ENCODE data around the gene R3HCC1L.
"Not testable (repeated sequence)": the region's sequence is repeated elsewhere in the genome, so short reads cannot be mapped to it uniquely, and the experiment has no call there.

R3HCC1L gene

GRCh38 chr10:98213740-98214139, 79.3 kb downstream of the R3HCC1L start:
- Histone ChIP-seq H3K4me3 (ENCODE audit: low read length) (no peak overlapping the region), H3K27me3 (ENCODE audit: control insufficient read depth, insufficient read depth, low read length) (no peaks in the 10 kb centered on the region), H3K9ac (ENCODE audit: low read depth, low read length) (no peak overlapping the region), H3K4me1 (ENCODE audit: control insufficient read depth, insufficient read depth, low read length) (no peaks in the 10 kb centered on the region), H3K9me3 (replicated peaks; ENCODE audit: low read length) (no peaks in the 10 kb centered on the region), H3K4me2 (ENCODE audit: low read length) (no peak overlapping the region), H3K36me3 (ENCODE audit: insufficient read depth, low read length) (peaks cover 10% of the 10 kb centered on the region)

- no peaks in the 10 kb centered on the region for H3K4me1 ChIP-seq (ENCODE audit: control insufficient read depth, insufficient read depth, low read length)
- no peaks in the 10 kb centered on the region for H3K36me3 ChIP-seq (ENCODE audit: insufficient read depth, low read length)
- no peak overlapping the region for H3K4me3 ChIP-seq (ENCODE audit: low read length)
- no peaks in the 10 kb centered on the region for H3K27me3 ChIP-seq (ENCODE audit: control insufficient read depth, insufficient read depth, low read length)
- H3K4me2 ChIP-seq (ENCODE audit: low read length), result no peak overlapping the region
- no peaks in the 10 kb centered on the region for H3K9me3 ChIP-seq (replicated peaks; ENCODE audit: low read length)
- no peak overlapping the region for H3K9ac ChIP-seq (ENCODE audit: low read depth, low read length)
Observed at GRCh38 chr10:98215373-98215772, 80.9 kb downstream of the R3HCC1L start.

GRCh38 chr10:98217801-98218200, 83.3 kb downstream of the R3HCC1L start:
- H3K4me3 ChIP-seq (ENCODE audit: low read length), result no peak overlapping the region
- H3K36me3 ChIP-seq (ENCODE audit: insufficient read depth, low read length), result no peaks in the 10 kb centered on the region
- no peaks in the 10 kb centered on the region for H3K27me3 ChIP-seq (ENCODE audit: control insufficient read depth, insufficient read depth, low read length)
- H3K4me1 ChIP-seq (ENCODE audit: control insufficient read depth, insufficient read depth, low read length), result no peaks in the 10 kb centered on the region
- H3K9me3 ChIP-seq (replicated peaks; ENCODE audit: low read length), result no peaks in the 10 kb centered on the region
- no peak overlapping the region for H3K9ac ChIP-seq (ENCODE audit: low read depth, low read length)
- H3K4me2 ChIP-seq (ENCODE audit: low read length), result no peak overlapping the region

- Histone ChIP-seq H3K4me2 (ENCODE audit: low read length) (peak overlapping the region; percentile 11), H3K9ac (ENCODE audit: low read depth, low read length) (no peak overlapping the region), H3K4me1 (ENCODE audit: control insufficient read depth, insufficient read depth, low read length) (peaks cover 20% of the 10 kb centered on the region), H3K36me3 (ENCODE audit: insufficient read depth, low read length) (peaks cover 3% of the 10 kb centered on the region), H3K27me3 (ENCODE audit: control insufficient read depth, insufficient read depth, low read length) (no peaks in the 10 kb centered on the region), H3K9me3 (replicated peaks; ENCODE audit: low read length) (no peaks in the 10 kb centered on the region), H3K4me3 (ENCODE audit: low read length) (no peak overlapping the region)
Observed at GRCh38 chr10:98223874-98224273, 89.4 kb downstream of the R3HCC1L start.

GRCh38 chr10:98224509-98224908, 90.1 kb downstream of the R3HCC1L start:
- Histone ChIP-seq H3K27me3 (ENCODE audit: control insufficient read depth, insufficient read depth, low read length) (no peaks in the 10 kb centered on the region), H3K9me3 (replicated peaks; ENCODE audit: low read length) (no peaks in the 10 kb centered on the region), H3K4me1 (ENCODE audit: control insufficient read depth, insufficient read depth, low read length) (peaks cover 20% of the 10 kb centered on the region), H3K4me2 (ENCODE audit: low read length) (peak overlapping the region; percentile 11), H3K36me3 (ENCODE audit: insufficient read depth, low read length) (peaks cover 3% of the 10 kb centered on the region), H3K4me3 (ENCODE audit: low read length) (no peak overlapping the region), H3K9ac (ENCODE audit: low read depth, low read length) (no peak overlapping the region)

- Histone ChIP-seq H3K4me2 (ENCODE audit: low read length) (no peak overlapping the region), H3K9me3 (replicated peaks; ENCODE audit: low read length) (no peaks in the 10 kb centered on the region), H3K27me3 (ENCODE audit: control insufficient read depth, insufficient read depth, low read length) (no peaks in the 10 kb centered on the region), H3K9ac (ENCODE audit: low read depth, low read length) (no peak overlapping the region), H3K4me1 (ENCODE audit: control insufficient read depth, insufficient read depth, low read length) (peaks cover 20% of the 10 kb centered on the region), H3K36me3 (ENCODE audit: insufficient read depth, low read length) (peaks cover 3% of the 10 kb centered on the region), H3K4me3 (ENCODE audit: low read length) (no peak overlapping the region)
Observed at GRCh38 chr10:98224996-98225395, 90.5 kb downstream of the R3HCC1L start.

GRCh38 chr10:98226508-98227144, 92.2 kb downstream of the R3HCC1L start:
- Histone ChIP-seq H3K4me2 (ENCODE audit: low read length) (no peak overlapping the region), H3K4me1 (ENCODE audit: control insufficient read depth, insufficient read depth, low read length) (peaks cover 20% of the 10 kb centered on the region)

GRCh38 chr10:98227713-98228112, 93.3 kb downstream of the R3HCC1L start:
- not testable (repeated sequence) for H3K9me3 ChIP-seq (replicated peaks; ENCODE audit: low read length)

More at GRCh38 chr10:98226508-98227144, 92.2 kb downstream of the R3HCC1L start:
- Histone ChIP-seq H3K9ac (ENCODE audit: low read depth, low read length) (no peak overlapping the region), H3K36me3 (ENCODE audit: insufficient read depth, low read length) (peaks cover 8% of the 10 kb centered on the region), H3K4me3 (ENCODE audit: low read length) (no peak overlapping the region), H3K9me3 (replicated peaks; ENCODE audit: low read length) (no peaks in the 10 kb centered on the region), H3K27me3 (ENCODE audit: control insufficient read depth, insufficient read depth, low read length) (no peaks in the 10 kb centered on the region)

GRCh38 chr10:98228266-98228665, 93.8 kb downstream of the R3HCC1L start:
- not testable (repeated sequence) for H3K4me2 ChIP-seq (ENCODE audit: low read length); H3K4me3 ChIP-seq (ENCODE audit: low read length); H3K36me3 ChIP-seq (ENCODE audit: insufficient read depth, low read length); H3K27me3 ChIP-seq (ENCODE audit: control insufficient read depth, insufficient read depth, low read length); H3K9me3 ChIP-seq (replicated peaks; ENCODE audit: low read length); H3K9ac ChIP-seq (ENCODE audit: low read depth, low read length)
- peaks cover 20% of the 10 kb centered on the region for H3K4me1 ChIP-seq (ENCODE audit: control insufficient read depth, insufficient read depth, low read length)

More at GRCh38 chr10:98227713-98228112, 93.3 kb downstream of the R3HCC1L start:
- H3K4me1 ChIP-seq (ENCODE audit: control insufficient read depth, insufficient read depth, low read length), result peaks cover 20% of the 10 kb centered on the region
- H3K27me3 ChIP-seq (ENCODE audit: control insufficient read depth, insufficient read depth, low read length); H3K4me2 ChIP-seq (ENCODE audit: low read length); H3K36me3 ChIP-seq (ENCODE audit: insufficient read depth, low read length); H3K4me3 ChIP-seq (ENCODE audit: low read length); H3K9ac ChIP-seq (ENCODE audit: low read depth, low read length): not testable (repeated sequence)

- peaks cover 22% of the 10 kb centered on the region for H3K36me3 ChIP-seq (ENCODE audit: insufficient read depth, low read length)
- H3K27me3 ChIP-seq (ENCODE audit: control insufficient read depth, insufficient read depth, low read length), result no peaks in the 10 kb centered on the region
- H3K9ac ChIP-seq (ENCODE audit: low read depth, low read length), result no peak overlapping the region
- no peak overlapping the region for H3K4me3 ChIP-seq (ENCODE audit: low read length)
- no peaks in the 10 kb centered on the region for H3K4me1 ChIP-seq (ENCODE audit: control insufficient read depth, insufficient read depth, low read length)
- H3K9me3 ChIP-seq (replicated peaks; ENCODE audit: low read length), result no peaks in the 10 kb centered on the region
- no peak overlapping the region for H3K4me2 ChIP-seq (ENCODE audit: low read length)
Observed at GRCh38 chr10:98231417-98231816, 97.0 kb downstream of the R3HCC1L start.

GRCh38 chr10:98235846-98236245, 101.4 kb downstream of the R3HCC1L start:
- H3K27me3 ChIP-seq (ENCODE audit: control insufficient read depth, insufficient read depth, low read length), result no peaks in the 10 kb centered on the region
- no peaks in the 10 kb centered on the region for H3K4me1 ChIP-seq (ENCODE audit: control insufficient read depth, insufficient read depth, low read length)
- H3K36me3 ChIP-seq (ENCODE audit: insufficient read depth, low read length), result peaks cover 36% of the 10 kb centered on the region
- no peak overlapping the region for H3K9ac ChIP-seq (ENCODE audit: low read depth, low read length)
- no peak overlapping the region for H3K4me2 ChIP-seq (ENCODE audit: low read length)
- H3K9me3 ChIP-seq (replicated peaks; ENCODE audit: low read length), result no peaks in the 10 kb centered on the region
- no peak overlapping the region for H3K4me3 ChIP-seq (ENCODE audit: low read length)

- Histone ChIP-seq H3K27me3 (ENCODE audit: control insufficient read depth, insufficient read depth, low read length) (no peaks in the 10 kb centered on the region), H3K4me1 (ENCODE audit: control insufficient read depth, insufficient read depth, low read length) (no peaks in the 10 kb centered on the region), H3K4me2 (ENCODE audit: low read length) (no peak overlapping the region), H3K4me3 (ENCODE audit: low read length) (no peak overlapping the region), H3K9ac (ENCODE audit: low read depth, low read length) (no peak overlapping the region), H3K36me3 (ENCODE audit: insufficient read depth, low read length) (peaks cover 31% of the 10 kb centered on the region), H3K9me3 (replicated peaks; ENCODE audit: low read length) (no peaks in the 10 kb centered on the region)
Observed at GRCh38 chr10:98236862-98237261, 102.4 kb downstream of the R3HCC1L start.
